Body of pancreas (tissue), 4 donors: ENCODE measurements around the gene NUMA1. TPM values are rescaled to one million over a fixed set of nuclear protein-coding genes. Genes with fewer than 3 reads are reported as not detected.

ENCODE experiments used
- ATAC-seq: fragments of 150-250 bp; one replicate; pipeline ENCODE4 v1.9.1; 2016
- DNase-seq, 4 donors: peaks; one replicate each; pipeline ENCODE4 v3.0.0-alpha.2; 2019
- H3K27ac ChIP-seq, 4 donors: fragments of 200-600 bp; sonication (generic); 1 replicate in 3 of 4; 2 replicates in 1 of 4; pipeline versions ENCODE4 v1.5.1 to v1.6.1; 2016 to 2019; ENCODE audit warnings: mild to moderate bottlenecking in 1 of 4, mixed read lengths in 1 of 4, moderate library complexity in 1 of 4
- H3K27me3 ChIP-seq, 2 donors: fragments of 200-600 bp; sonication (generic); one replicate each; pipeline ENCODE4 v1.6.0; 2016; ENCODE audit warnings: mild to moderate bottlenecking in 1 of 2
- H3K36me3 ChIP-seq, 2 donors: fragments of 200-600 bp; sonication (generic); replicated peaks in 1 of 2; 2 replicates each; pipeline ENCODE4 v1.5.1; 2016; ENCODE audit warnings: low read depth in 2 of 2; ENCODE audit not compliant: insufficient read depth in 1 of 2
- H3K4me1 ChIP-seq: fragments of 200-600 bp; sonication (generic); one replicate; pipeline ENCODE4 v1.6.0; 2016
- H3K4me3 ChIP-seq, 2 donors: fragments of 200-600 bp; sonication (generic); 1 replicate in 1 of 2; 2 replicates in 1 of 2; pipeline ENCODE4 v1.5.1; 2016 to 2019
- H3K9me3 ChIP-seq, 3 donors: fragments of 200-600 bp; sonication (generic); 1 replicate in 2 of 3; 2 replicates in 1 of 3; pipeline ENCODE4 v1.5.1; 2016
- CTCF ChIP-seq, 7 experiments: fragments of 450-650 bp in 4 of 7; fragments of 200-600 bp in 3 of 7; sonication (generic) in 3 of 7; IDR thresholded peaks; one replicate each; pipeline ENCODE4 v1.5.1; 2016 to 2019; ENCODE audit warnings: antibody characterized with exemption in 7 of 7
- POLR2A ChIP-seq, 3 donors: fragments of 450-650 bp; IDR thresholded peaks; one replicate each; pipeline ENCODE4 v1.6.1; 2016; ENCODE audit warnings: antibody characterized with exemption in 3 of 3, mild to moderate bottlenecking in 2 of 3
- WGBS, 2 donors: methylation state at CpG; one replicate each; pipeline ENCODE4 v1.1.5; 2017; 5-methylcytosine and 5-hydroxymethylcytosine counted together
- intact Hi-C: fragments of 100-400 bp; cut with DNase I; formaldehyde crosslinking; loops from one replicate; pipeline ENCODE4 v1.15.1; 2023
- total RNA-seq, 2 donors: library from RNA; depleted of rRNA; stranded (reverse); fragments of >200 nt; gene quantifications; one replicate each; pipeline ENCODE4 v1.1.0, GENCODE V29; 2016

The NUMA1 gene
- total RNA-seq, 2 donors from 2014 or later = 173 to 191 TPM

DNA sequence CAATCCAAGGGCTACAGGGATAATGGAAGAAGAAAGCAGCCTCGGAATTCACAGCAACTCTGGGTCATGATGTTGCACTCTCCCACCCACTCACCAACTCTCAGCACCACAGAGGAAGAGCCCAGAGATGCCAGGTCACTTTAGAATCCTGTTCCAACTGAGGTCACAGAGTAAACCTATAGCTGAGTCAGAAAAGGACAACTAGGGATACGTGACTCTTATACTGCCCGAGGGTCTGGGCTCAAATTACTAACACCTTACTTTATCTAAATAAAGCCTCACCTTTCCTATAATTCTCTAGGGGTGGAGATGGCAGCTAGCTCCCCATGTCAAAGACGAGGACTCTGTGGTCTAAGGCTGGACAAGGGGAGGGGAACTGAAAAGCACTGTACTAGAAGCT, 57.0 kb downstream of the NUMA1 start:
- Histone ChIP-seq H3K27me3 (no peaks in the 10 kb centered on the region), H3K9me3 (no peaks in the 10 kb centered on the region), H3K36me3 (peaks cover 12 to 51% of the 10 kb centered on the region in 2 donors), H3K4me1 (peaks cover 25% of the 10 kb centered on the region), H3K27ac (no peak overlapping the region), H3K4me3 (no peak overlapping the region)
- intact Hi-C loops = no loop called here
- TF ChIP-seq CTCF (IDR thresholded peaks at IDR 0.05) (no peak), POLR2A (IDR thresholded peaks at IDR 0.05) (no peak)
- ATAC-seq (no peak), DNase-seq (no peak)
- WGBS, 2 donors = 85 to 86% methylated on average over 4 of the region's 4 CpGs

- DNase-seq (peak in 1 of 4 donors; percentile 10), ATAC-seq (no peak)
- TF ChIP-seq POLR2A (IDR thresholded peaks at IDR 0.05) = no peak
- TF ChIP-seq CTCF (IDR thresholded peaks at IDR 0.05) = no peak
- intact Hi-C loops = no loop called here
- H3K9me3 ChIP-seq = no peaks in the 10 kb centered on the region
- H3K4me3 ChIP-seq = no peak overlapping the region
- no peaks in the 10 kb centered on the region for H3K27me3 ChIP-seq
- peaks cover 43 to 77% of the 10 kb centered on the region in 2 donors for H3K36me3 ChIP-seq
- no peak overlapping the region for H3K27ac ChIP-seq
- peaks cover 8% of the 10 kb centered on the region for H3K4me1 ChIP-seq
- WGBS, 2 donors = 89 to 98% methylated on average over 9 of the region's 9 CpGs
Measured at GRCh38 chr11:72018171-72018570, 62.2 kb downstream of the NUMA1 start.

- no peaks in the 10 kb centered on the region for H3K9me3 ChIP-seq
- no peak overlapping the region for H3K27ac ChIP-seq
- ATAC-seq (no peak), DNase-seq (no peak)
- WGBS, 2 donors = 93% methylated on average over 4 to 10 of the region's 10 CpGs
- no peak overlapping the region for H3K4me3 ChIP-seq
- H3K36me3 ChIP-seq = peaks cover 43 to 72% of the 10 kb centered on the region in 2 donors
- peaks cover 18% of the 10 kb centered on the region for H3K4me1 ChIP-seq
- intact Hi-C loops = no loop called here
- H3K27me3 ChIP-seq = no peaks in the 10 kb centered on the region
- TF ChIP-seq CTCF (IDR thresholded peaks at IDR 0.05) = no peak
- no peak for TF ChIP-seq POLR2A (IDR thresholded peaks at IDR 0.05)
Measured at GRCh38 chr11:72015511-72016061, 64.8 kb downstream of the NUMA1 start.

DNA sequence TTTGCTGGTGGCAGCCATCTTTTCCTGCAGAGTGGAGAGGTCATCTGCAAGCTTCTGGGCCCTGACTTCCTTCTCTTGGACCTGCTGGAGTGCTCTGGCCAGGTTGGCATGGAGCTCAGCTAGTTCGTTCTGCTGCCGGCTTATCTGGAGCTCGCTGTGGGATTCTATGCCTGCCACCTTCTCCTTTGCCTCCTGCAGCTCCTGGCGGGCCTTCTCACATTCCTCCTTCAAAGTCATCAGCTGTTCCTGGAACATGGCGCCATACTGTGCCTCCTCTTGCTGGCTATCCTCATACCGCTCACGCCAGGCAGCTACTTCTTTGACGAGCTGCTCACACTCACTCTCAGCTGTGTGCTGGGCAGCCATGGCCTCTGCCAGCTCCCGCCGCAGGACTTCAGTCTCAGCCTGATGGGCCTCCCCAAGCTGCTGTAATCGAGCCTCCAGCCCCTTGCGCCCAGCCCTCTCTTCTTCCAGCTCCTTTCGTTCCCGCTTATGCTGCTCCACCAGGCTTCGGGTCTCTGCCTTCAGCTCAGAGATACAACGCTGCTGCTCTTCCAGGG, 65.5 kb downstream of the NUMA1 start:
- Histone ChIP-seq H3K36me3 (peaks cover 39 to 68% of the 10 kb centered on the region in 2 donors), H3K9me3 (no peaks in the 10 kb centered on the region), H3K4me1 (peaks cover 18% of the 10 kb centered on the region), H3K27me3 (no peaks in the 10 kb centered on the region), H3K4me3 (no peak overlapping the region), H3K27ac (no peak overlapping the region)
- ATAC-seq = no peak
- intact Hi-C loops = no loop called here
- WGBS, 2 donors = 87 to 92% methylated on average over 15 to 16 of the region's 16 CpGs
- DNase-seq = no peak
- no peak for TF ChIP-seq POLR2A (IDR thresholded peaks at IDR 0.05)
- no peak for TF ChIP-seq CTCF (IDR thresholded peaks at IDR 0.05)
